HL-60 (cell line): Measurements from ENCODE around the gene DOCK1.

Experiments
- DNase-seq, 2 experiments: peaks; one replicate each; pipeline ENCODE4 v3.0.0-alpha.2; 2010 to 2020; ENCODE audit warnings: low read depth in 1 of 2, low spot score in 1 of 2
- H3K27ac ChIP-seq: fragments of 250-450 bp; sonication (Bioruptor Pico); replicated peaks from 2 replicates; pipeline ENCODE4 v1.5.1; 2020; ENCODE audit warnings: mild to moderate bottlenecking, moderate library complexity
- H3K27me3 ChIP-seq: fragments of 250-450 bp; sonication (Bioruptor Pico); 2 replicates; pipeline ENCODE4 v1.5.1; 2021; ENCODE audit warnings: mild to moderate bottlenecking, moderate library complexity; ENCODE audit not compliant: insufficient read depth, poor library complexity, severe bottlenecking
- H3K4me3 ChIP-seq: replicated peaks from 2 replicates; pipeline ENCODE4 v1.5.1; 2011; ENCODE audit warnings: mild to moderate bottlenecking, control low read depth, low read length; ENCODE audit not compliant: insufficient read depth
- GABPA ChIP-seq: IDR thresholded peaks from 2 replicates; pipeline ENCODE4 v1.6.1; 2012; ENCODE audit warnings: low read depth
- POLR2AphosphoS5 ChIP-seq: IDR thresholded peaks from 2 replicates; pipeline ENCODE4 v1.6.1; 2012; ENCODE audit warnings: low read depth
- SPI1 ChIP-seq: IDR thresholded peaks from 2 replicates; pipeline ENCODE4 v1.6.1; 2012; ENCODE audit warnings: low read depth, mild to moderate bottlenecking, borderline replicate concordance
- TF ChIP-seq, protein P1 (sequence below): IDR thresholded peaks from 2 replicates; pipeline ENCODE4 v1.6.1; 2012; ENCODE audit warnings: low read depth; ENCODE audit not compliant: insufficient replicate concordance
- TF ChIP-seq, protein P2 (sequence below): IDR thresholded peaks from one replicate; pipeline ENCODE4 v1.5.1; 2011; ENCODE audit warnings: low read length, control low read depth, inconsistent platforms; ENCODE audit not compliant: insufficient read depth

Gene DOCK1

DNA sequence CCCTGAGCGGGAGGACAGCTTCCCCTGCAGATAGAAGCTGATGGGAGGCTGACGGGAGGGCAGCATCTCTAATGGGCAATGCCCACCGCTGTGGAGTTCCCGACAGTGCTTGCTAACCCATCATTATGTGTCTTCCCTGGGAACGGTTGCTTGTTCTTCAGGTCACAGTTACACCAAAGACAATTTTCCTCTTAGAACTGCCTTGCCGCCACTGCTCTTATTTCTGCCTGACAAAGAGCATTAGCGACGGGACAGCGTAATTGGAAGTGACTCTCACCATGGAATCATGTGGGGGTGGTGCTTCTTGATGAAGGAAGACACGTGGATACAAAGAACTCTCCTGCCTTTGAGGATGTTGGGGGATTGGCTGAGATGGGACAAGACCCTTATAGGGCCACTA is 562.6 kb downstream of the DOCK1 start:
- H3K27ac ChIP-seq, result no peak overlapping the region
- TF ChIP-seq, protein P1, sequence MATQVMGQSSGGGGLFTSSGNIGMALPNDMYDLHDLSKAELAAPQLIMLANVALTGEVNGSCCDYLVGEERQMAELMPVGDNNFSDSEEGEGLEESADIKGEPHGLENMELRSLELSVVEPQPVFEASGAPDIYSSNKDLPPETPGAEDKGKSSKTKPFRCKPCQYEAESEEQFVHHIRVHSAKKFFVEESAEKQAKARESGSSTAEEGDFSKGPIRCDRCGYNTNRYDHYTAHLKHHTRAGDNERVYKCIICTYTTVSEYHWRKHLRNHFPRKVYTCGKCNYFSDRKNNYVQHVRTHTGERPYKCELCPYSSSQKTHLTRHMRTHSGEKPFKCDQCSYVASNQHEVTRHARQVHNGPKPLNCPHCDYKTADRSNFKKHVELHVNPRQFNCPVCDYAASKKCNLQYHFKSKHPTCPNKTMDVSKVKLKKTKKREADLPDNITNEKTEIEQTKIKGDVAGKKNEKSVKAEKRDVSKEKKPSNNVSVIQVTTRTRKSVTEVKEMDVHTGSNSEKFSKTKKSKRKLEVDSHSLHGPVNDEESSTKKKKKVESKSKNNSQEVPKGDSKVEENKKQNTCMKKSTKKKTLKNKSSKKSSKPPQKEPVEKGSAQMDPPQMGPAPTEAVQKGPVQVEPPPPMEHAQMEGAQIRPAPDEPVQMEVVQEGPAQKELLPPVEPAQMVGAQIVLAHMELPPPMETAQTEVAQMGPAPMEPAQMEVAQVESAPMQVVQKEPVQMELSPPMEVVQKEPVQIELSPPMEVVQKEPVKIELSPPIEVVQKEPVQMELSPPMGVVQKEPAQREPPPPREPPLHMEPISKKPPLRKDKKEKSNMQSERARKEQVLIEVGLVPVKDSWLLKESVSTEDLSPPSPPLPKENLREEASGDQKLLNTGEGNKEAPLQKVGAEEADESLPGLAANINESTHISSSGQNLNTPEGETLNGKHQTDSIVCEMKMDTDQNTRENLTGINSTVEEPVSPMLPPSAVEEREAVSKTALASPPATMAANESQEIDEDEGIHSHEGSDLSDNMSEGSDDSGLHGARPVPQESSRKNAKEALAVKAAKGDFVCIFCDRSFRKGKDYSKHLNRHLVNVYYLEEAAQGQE, result no peak
- TF ChIP-seq, protein P2, sequence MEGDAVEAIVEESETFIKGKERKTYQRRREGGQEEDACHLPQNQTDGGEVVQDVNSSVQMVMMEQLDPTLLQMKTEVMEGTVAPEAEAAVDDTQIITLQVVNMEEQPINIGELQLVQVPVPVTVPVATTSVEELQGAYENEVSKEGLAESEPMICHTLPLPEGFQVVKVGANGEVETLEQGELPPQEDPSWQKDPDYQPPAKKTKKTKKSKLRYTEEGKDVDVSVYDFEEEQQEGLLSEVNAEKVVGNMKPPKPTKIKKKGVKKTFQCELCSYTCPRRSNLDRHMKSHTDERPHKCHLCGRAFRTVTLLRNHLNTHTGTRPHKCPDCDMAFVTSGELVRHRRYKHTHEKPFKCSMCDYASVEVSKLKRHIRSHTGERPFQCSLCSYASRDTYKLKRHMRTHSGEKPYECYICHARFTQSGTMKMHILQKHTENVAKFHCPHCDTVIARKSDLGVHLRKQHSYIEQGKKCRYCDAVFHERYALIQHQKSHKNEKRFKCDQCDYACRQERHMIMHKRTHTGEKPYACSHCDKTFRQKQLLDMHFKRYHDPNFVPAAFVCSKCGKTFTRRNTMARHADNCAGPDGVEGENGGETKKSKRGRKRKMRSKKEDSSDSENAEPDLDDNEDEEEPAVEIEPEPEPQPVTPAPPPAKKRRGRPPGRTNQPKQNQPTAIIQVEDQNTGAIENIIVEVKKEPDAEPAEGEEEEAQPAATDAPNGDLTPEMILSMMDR, result no peak
- TF ChIP-seq SPI1 (no peak), GABPA (no peak), POLR2AphosphoS5 (no peak)
- no peaks in the 10 kb centered on the region for H3K27me3 ChIP-seq
- no peak for DNase-seq
- no peak overlapping the region for H3K4me3 ChIP-seq

DNA sequence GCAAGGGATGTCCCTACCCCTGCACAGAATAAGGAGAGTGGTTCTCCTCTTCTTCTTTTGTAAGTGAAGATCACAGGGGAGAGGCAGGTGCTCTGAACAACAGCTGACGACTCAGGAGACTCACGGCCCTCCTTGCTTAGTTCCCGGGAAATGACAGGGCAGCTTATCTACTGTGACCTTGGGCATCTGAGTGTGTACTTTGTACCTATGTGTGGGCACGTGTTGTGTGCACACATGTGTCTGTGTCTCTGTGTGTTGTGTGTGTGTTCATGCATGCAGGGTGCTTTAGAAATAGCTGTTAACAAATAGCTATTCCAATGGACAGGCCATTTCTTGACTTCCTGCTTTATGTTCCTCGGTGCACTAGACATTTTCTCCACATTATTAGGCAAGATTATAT is 563.4 kb downstream of the DOCK1 start:
- DNase-seq, result no peak
- Histone ChIP-seq H3K4me3 (no peak overlapping the region), H3K27me3 (no peaks in the 10 kb centered on the region), H3K27ac (no peak overlapping the region)
- TF ChIP-seq SPI1, result no peak

DNA sequence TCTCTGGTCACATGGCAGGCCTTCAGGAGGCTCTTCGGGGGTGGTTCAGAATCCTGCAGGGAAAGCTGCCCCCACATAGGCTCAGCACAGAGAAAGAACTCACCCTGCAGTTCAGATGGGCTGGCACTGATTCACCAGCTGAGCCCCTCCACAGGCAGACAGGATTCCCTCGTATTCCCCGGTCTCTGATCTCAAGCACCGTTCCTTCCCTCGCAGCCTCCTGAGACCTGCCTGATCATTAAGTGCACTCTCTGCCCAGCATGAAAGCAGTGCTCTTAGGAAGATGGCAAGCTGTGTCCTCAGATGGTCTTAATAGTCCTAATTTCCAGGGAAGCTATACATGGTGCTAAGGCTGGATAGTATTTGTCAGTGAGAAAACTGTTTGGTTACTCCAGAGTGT is 565.7 kb downstream of the DOCK1 start:
- TF ChIP-seq GABPA, result no peak
- TF ChIP-seq SPI1, result no peak
- TF ChIP-seq, protein P2, result no peak
- no peak for TF ChIP-seq POLR2AphosphoS5
- TF ChIP-seq, protein P1, result no peak
- H3K4me3 ChIP-seq, result no peak overlapping the region
- no peaks in the 10 kb centered on the region for H3K27me3 ChIP-seq
- no peak overlapping the region for H3K27ac ChIP-seq
- DNase-seq, result no peak

DNA sequence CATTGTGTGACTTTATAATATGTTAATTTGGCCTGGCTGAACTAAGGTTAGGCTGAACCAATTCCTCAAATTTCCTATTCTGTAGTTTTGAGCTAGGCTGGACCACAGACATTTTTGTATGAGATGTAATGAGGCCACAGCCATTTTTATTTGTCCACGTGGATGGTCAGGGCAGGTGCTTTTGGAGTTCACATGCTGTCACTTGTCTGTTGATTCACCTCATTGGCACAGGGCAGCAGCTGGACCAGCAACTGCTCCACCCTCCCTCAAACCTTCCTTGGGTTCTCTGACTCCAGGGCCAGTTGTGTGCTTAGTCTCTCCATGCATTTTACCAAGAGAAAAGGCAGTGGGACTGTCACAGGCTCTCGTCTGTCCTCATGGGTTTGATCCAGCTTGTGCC is 567.7 kb downstream of the DOCK1 start:
- H3K27me3 ChIP-seq, result no peaks in the 10 kb centered on the region
- no peak overlapping the region for H3K27ac ChIP-seq
- TF ChIP-seq, protein P2, result no peak
- TF ChIP-seq GABPA (no peak), POLR2AphosphoS5 (no peak), SPI1 (no peak)
- TF ChIP-seq, protein P1, result no peak
- no peak overlapping the region for H3K4me3 ChIP-seq
- no peak for DNase-seq
